Liver (tissue), 3 donors: ENCODE data around the gene IRF2BP2.

Source experiments
- EGR1 ChIP-seq, 2 donors: IDR thresholded peaks; 2 replicates each; pipeline ENCODE4 v1.6.1; 2016 to 2018; ENCODE audit warnings: antibody characterized with exemption in 2 of 2, low read depth in 2 of 2
- HNF4A ChIP-seq, 2 donors: conservative IDR thresholded peaks; 2 replicates each; pipeline ENCODE4 v1.6.1; 2016; ENCODE audit warnings: antibody characterized with exemption in 2 of 2, mild to moderate bottlenecking in 2 of 2
- JUND ChIP-seq, 2 donors: IDR thresholded peaks; 2 replicates each; pipeline ENCODE4 v1.6.1; 2016; ENCODE audit warnings: antibody characterized with exemption in 2 of 2
- RAD21 ChIP-seq, 2 donors: IDR thresholded peaks; 2 replicates each; pipeline ENCODE4 v1.6.1; 2016; ENCODE audit warnings: antibody characterized with exemption in 2 of 2, mild to moderate bottlenecking in 2 of 2
- TAF1 ChIP-seq: conservative IDR thresholded peaks from 2 replicates; pipeline ENCODE4 v1.6.1; 2016; ENCODE audit warnings: antibody characterized with exemption, mild to moderate bottlenecking
- YY1 ChIP-seq: IDR thresholded peaks from 2 replicates; pipeline ENCODE4 v1.6.1; 2016; ENCODE audit warnings: antibody characterized with exemption, mild to moderate bottlenecking
- ZBTB33 ChIP-seq: IDR thresholded peaks from 2 replicates; pipeline ENCODE4 v1.6.1; 2016; ENCODE audit warnings: antibody characterized with exemption
- TF ChIP-seq, protein P1 (sequence below): fragments of 150-350 bp; IDR thresholded peaks from 2 replicates; pipeline ENCODE4 v1.5.1; 2017; ENCODE audit warnings: improper control_type of control experiment, low read depth, low read length; ENCODE audit not compliant: missing input control
- TF ChIP-seq, protein P2 (sequence below): IDR thresholded peaks from 2 replicates; pipeline ENCODE4 v1.6.1; 2016; ENCODE audit warnings: antibody characterized with exemption
- TF ChIP-seq, protein P3 (sequence below): IDR thresholded peaks from 2 replicates; pipeline ENCODE4 v1.6.1; 2016; ENCODE audit warnings: antibody characterized with exemption
- donor health status: healthy.
- donor health status: healthy.

GRCh38 chr1:234654002-234654733, 44.2 kb upstream of the IRF2BP2 start:
- TF ChIP-seq, protein P1, sequence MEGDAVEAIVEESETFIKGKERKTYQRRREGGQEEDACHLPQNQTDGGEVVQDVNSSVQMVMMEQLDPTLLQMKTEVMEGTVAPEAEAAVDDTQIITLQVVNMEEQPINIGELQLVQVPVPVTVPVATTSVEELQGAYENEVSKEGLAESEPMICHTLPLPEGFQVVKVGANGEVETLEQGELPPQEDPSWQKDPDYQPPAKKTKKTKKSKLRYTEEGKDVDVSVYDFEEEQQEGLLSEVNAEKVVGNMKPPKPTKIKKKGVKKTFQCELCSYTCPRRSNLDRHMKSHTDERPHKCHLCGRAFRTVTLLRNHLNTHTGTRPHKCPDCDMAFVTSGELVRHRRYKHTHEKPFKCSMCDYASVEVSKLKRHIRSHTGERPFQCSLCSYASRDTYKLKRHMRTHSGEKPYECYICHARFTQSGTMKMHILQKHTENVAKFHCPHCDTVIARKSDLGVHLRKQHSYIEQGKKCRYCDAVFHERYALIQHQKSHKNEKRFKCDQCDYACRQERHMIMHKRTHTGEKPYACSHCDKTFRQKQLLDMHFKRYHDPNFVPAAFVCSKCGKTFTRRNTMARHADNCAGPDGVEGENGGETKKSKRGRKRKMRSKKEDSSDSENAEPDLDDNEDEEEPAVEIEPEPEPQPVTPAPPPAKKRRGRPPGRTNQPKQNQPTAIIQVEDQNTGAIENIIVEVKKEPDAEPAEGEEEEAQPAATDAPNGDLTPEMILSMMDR, result no peak
- no peak for TF ChIP-seq ZBTB33
- no peak for TF ChIP-seq JUND (IDR thresholded peaks at IDR 0.05)
- TF ChIP-seq, protein P2, sequence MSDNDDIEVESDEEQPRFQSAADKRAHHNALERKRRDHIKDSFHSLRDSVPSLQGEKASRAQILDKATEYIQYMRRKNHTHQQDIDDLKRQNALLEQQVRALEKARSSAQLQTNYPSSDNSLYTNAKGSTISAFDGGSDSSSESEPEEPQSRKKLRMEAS, result no peak
- TF ChIP-seq, protein P3, sequence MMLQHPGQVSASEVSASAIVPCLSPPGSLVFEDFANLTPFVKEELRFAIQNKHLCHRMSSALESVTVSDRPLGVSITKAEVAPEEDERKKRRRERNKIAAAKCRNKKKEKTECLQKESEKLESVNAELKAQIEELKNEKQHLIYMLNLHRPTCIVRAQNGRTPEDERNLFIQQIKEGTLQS, result no peak
- TF ChIP-seq EGR1 (IDR thresholded peaks at IDR 0.05; ENCODE audit: low read depth in 2 of 2), result no peak
- no peak for TF ChIP-seq RAD21 (IDR thresholded peaks at IDR 0.05)
- no peak for TF ChIP-seq HNF4A (conservative IDR thresholded peaks at IDR 0.05)
- no peak for TF ChIP-seq TAF1
- TF ChIP-seq YY1, result no peak
